HG02870 (cell line): ENCODE measurements around the gene PSD2.
A peak's percentile ranks its signal among the peaks of the same experiment; 100 is the strongest.

Experiments used
- ATAC-seq: cut with Tn5 transposase; IDR thresholded peaks from one replicate; pipeline ENCODE4 v1.9.1; 2021; ENCODE audit warnings: mild to moderate bottlenecking, moderate library complexity; ENCODE audit not compliant: unreplicated experiment

The PSD2 gene

DNA sequence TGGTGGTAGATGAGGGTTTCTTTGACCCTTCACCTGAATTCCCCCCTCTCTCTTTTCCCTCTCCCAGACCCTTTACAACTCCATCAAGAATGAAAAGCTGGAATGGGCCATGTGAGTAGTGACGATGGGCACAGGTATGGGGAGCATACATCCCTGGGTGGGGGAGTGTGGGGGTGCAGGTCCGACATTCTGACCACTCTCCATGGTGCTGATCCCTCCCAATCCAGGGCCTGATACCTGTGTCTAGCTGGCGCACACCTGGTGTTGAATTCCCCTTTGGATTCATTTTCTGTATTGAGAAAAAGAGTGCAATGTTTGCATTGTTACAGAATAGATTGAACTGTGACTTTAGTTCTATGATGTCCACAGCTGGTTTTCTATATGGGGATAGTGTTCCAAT is 40.0 kb downstream of the PSD2 start:
- ATAC-seq, result no peak

DNA sequence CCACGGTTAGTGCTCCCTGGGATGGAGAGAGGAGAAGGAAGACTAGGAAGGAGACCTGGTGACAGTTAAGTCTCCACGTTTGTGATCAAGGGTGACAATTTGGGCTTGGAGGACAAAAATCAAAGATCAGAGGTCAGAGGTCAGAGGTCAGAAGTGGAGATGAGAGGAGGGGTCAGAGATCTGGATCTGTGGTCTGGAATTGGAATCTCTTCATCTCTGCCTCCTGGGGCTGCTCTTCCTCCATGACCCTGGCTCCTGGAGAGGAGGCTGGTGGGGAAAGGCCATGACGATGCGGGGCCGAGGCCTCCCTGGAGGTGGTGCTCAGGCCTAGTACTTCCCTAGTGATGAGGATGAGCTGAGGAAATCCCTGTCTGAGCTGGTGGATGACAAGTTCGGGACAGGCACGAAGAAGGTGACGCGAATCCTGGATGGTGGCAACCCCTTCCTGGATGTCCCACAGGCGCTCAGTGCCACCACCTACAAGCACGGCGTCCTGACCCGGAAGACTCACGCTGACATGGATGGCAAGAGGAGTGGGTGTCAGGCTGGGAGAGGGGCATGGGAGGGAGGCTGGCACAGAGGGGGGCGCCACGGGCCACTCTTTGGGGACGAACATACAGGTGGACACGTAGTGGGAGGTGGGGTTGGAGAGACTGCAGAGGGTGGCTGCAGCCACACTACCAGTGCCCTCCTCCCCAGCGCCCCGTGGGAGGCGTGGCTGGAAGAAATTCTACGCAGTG is 41.0 kb downstream of the PSD2 start:
- ATAC-seq, result no peak

DNA sequence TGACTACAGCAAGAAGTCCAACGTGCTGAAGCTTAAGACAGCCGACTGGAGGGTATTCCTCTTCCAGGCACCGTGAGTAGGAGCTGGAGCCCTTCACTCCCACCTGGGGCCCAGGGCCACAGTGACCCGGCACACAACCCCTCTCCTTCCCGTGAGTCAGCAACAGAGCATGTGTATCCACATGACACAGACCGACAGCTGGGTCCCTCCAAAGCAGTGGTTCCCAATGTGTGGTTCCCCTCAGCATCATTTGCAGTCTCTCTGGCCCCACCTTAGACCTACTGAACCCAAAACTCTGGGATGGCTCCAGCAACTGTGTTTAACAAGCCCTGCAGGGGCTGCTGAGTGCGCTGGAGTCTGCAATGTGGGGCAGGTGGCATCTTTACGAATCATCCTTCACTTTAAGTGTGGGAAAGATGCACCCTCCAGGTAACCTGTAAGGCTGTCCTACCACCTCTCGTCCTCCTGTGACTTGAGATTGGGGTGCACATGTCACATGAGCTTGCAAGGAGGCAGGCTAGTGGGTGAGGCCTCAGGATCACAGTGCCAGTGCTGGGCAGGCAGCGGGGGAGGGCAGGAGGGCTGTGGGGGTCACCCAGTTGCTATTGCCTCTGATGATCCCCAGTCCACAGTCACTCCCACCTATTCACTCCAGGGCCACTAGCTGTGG is 42.2 kb downstream of the PSD2 start:
- no peak for ATAC-seq

DNA sequence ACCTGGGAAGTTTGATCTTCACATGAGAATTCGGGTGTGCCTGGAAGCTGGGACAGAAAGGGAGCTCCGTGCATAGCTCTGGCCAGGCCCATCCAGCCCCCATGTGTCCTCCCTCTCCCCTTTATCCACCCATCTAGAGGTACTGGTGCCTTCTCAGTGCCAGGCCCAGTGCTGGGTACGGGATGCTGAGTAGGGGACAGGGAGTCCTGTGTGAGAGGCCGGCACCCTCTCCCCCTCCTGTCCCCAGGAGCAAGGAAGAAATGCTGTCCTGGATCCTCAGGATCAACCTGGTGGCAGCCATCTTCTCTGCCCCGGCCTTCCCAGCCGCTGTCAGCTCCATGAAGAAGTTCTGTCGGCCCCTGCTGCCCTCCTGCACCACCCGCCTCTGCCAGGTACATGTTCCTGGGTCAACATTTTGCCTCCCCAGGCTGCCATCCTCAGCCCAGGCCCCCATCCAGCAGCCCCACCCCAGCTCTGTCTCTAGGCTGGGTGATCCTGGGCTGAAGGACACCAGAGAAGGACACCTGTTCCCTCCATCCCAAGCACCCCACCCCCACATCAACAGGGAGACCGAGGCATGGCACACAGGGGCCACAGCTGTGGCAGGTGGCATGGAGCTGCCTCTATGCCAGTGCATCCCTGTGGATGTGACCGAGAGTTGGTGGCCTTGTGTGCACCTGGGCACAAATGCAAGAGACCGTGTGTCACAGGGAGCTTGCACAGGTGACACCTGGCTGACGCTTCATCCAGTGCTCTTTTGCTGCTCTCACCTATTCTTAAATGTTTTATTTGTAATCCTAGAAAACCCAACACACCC is 43.0 kb downstream of the PSD2 start:
- ATAC-seq, result no peak

DNA sequence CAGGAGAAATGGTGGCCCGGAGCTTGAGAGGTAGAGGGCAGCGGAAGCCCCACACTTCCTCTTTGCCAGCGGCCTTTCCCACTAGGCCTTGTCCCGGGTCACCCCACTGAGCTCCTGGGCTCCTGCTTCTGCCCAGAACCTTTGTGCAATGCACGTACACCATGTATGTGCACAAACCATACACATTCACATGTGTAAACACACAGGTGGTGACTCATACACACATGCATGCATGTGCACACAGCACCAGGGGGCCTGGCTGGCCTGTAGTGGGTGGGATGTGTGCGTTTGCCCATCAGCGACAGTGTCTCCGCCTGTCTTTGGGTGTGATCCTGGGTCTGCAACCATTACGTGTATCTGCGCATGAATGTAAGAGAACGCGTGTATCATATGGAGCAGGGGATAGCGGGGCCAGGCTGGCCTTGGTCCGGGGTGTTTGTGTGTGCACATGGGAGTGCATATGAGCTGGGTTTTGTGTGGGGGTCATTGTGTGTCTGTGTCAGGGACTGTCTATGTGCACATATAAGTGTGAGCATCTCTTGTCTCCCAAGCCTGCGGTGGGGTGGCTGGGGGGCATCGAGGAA is 43.7 kb downstream of the PSD2 start:
- no peak for ATAC-seq

DNA sequence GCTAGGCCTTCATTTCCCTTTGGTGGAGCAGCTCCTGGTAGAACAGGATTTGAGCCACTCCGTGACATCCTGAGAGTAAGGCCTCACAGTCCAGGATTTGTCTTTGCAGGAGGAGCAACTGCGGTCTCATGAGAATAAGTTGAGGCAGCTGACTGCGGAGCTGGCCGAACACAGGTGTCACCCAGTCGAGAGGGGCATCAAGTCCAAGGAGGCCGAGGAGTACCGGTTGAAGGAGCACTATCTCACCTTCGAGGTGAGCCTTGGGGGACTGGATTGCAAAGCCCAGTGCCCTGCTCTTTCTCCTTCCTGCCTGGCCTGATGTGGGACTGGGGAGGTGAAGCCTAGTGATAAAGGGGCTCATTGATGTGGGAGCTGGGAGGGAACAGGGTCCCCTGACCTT is 44.3 kb downstream of the PSD2 start:
- no peak for ATAC-seq

DNA sequence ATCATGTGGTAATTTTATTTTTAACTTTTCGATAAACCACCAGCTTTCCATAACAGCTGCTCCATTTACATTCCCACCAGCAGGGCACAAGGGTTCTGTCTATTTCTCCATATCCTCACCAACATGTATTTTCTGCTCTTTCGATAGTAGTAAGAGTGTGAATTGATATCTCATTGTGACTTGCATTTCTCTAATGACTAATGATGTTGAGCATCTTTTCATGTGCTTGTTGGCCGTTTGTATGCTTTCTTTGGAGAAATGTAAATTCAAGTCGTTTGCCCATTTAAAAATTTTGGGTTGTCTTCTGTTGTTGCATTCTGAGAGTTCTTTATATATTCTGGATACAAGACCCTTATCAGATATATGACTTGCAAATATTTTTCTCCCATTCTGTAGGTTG is 45.9 kb downstream of the PSD2 start:
- ATAC-seq, result no peak

DNA sequence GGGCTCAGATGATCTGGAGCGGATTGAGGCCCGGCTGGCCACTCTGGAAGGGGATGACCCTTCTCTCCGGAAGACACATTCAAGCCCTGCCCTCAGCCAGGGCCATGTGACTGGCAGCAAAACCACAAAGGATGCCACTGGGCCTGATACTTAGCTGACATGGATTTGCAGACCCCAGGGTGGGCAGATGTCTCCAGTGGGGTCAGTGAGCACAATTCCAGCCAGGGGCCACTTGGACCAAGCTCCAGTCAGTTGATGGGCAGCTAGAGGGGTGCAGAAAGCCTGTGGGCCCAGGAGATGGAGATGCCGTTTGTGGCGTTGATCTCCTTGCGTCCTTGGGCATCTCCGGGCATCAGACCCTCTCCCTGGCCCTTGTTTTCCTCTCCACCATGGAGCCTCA is 46.7 kb downstream of the PSD2 start:
- no peak for ATAC-seq

DNA sequence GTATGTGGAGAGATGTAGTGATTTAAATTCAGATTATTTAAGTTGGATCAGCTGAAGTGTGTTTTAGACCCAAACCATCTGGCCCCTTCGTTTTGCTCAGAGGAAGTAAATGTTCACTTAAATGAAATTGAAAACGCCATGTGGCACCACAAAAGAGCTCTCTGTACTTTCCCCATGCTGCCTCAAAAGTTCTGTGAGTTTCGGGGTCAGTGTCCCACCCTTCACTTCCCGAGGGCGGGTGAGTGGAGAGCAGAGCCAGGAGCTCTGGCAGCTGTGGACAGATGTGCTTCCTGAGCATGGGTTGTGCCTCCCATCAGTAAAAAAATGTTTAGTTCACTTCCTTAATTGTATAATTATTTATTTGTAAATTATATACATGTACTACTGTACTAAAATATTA is 48.4 kb downstream of the PSD2 start:
- no peak for ATAC-seq

DNA sequence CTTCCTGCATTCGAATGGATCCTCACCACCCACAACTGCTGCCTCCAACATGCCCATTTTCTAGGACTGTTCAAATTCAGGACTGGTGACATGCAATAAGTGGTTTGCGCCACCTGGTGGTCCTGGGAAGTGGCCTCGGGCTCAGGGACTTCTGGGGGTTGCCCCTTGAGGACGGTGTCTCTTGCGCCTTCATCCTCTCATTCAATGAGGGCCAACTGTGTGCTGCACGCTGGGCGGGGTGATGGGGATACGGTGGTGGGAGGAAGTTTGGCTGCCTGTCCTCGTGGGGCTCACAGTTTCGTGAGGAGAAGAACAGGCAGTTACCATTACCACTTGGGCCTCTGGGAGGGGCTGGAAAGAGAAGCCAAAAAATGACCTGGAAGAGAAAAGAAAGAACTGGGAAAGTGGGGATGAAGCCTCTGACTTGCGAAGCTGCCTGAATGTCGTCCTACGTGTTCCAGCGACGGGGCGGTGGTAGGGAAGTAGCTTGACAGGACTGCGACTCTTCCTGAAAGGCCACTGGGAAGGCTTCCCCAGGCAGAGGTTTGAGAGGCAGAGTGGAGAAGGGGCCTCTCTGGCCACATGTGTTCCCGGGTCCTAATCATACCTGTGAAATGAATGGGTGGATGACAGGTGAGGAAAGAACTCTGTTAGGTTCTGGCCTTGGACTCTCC is 49.0 kb downstream of the PSD2 start:
- ATAC-seq, result no peak

DNA sequence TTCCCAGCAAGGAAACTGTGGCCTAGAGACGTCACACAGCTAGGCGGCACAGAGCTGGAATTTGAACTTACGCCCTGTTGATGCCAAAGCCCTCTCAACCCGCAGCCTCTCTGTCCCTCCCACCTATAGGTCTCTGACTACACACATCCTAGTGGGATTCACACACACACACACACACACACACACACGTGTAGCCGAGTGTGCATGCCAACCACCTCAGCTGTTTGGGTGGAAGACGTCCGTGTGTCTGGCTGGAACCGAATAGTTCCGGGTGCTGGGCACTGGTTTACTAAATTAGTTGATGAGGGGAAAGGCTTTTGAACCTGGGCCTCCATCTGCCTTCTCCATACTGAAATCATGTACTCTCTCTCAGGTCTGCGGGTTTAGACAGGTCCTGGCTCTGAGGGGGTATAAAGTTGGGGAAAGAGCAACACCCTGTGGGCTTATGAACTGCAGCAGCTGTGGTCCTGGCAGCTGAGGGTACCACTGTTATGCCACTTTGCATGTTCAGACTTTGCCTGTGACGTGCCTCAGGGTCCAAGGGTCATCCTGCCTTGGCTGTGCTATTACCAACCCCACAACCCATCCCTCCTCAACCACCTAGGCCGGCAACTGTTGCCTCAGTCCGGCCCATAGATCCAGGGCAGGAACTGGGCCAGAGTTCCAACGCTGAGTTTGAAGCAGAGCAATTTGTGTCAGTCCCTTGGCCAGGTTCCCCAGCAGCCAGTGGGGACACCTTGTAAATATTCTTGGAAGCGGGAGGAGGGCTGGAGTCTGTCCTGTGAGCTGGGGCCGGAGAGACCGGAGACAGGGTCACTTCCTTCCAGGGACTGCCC is 50.5 kb downstream of the PSD2 start:
- ATAC-seq, result no peak

DNA sequence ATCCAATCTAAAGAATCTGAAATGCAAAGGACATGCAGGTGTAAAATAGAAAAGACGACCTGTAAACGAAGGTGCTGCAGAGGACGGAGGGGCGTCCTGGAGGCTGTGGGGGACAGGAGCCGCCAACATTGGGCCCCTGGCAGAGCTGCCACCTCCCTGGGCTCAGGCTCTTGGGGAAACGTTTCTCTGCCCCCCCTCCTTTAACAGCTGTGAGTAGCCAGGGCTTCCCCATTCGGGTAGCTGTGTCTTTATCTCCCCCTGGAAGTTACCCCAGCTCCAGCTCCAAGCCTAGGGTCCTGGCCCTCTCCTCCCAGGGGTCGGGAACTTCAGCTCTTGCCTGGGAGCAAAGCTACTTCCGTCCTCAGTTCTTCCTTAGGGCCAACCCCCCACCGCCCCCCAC is 51.5 kb downstream of the PSD2 start:
- no peak for ATAC-seq

DNA sequence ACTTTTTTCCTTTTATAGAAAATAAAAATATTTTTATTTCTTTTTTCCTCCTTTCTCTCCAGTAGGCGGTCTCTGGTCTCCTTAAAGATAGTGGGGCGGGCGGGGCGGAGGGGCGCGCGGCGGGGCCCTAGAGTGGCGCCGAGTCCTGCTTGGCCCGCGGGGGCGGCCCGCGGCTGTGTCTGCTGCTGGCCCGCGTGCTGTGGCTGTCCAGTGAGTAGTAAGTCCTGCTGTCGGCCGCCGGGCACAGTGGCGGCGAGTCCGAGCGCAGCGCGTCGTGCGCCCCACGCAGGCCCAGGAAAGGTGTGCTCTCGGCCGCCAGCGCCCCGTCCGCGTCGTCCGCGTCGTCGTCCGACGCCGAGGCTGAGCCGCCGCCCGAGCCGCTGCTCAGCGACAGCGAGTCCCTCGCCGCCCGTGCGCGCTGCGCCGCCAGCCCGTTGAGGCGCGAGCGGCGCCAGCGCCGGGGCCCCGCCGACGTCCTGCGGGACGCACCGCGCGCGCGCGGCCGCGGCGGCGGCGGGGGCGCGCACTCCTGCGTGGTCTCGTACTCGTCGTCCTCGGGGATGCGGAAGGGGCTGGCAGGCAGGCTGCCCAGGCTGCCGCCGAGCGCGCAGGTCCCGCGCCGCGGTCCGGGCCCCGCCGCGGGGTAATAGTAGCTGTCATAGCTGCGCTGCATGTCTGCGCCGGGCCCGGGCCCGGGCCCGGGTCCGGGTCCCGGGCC is 52.3 kb downstream of the PSD2 start:
- peak; percentile 63 for ATAC-seq

DNA sequence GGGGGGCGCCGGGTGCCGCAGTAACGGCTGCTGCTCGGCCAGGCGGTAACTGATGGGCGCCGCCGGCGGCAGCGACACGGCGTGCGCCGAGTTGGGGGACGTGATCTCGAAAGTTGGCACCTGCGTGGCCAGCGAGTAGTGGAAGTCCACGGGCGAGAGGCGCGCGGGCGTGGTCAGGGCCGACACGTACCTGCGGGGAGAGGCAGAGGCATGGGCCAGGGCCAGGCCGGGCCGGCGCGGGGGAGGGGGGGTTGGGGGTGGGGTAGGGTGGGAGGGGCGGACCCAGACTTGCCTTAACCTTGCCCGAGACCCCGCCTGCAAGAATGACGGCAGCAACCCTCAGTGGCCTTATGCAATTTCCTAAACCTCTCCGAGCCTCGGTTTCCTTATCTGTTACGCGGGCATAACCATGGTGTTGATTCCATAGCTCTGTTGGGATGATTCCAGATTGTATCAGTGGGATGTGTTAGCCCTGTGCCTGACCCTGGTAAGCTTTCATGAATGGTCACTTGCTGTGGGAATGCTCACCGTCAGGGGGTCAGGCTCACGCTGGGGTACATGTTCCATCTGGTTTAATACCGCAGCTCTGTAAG is 53.0 kb downstream of the PSD2 start:
- ATAC-seq, result peak; percentile 11

DNA sequence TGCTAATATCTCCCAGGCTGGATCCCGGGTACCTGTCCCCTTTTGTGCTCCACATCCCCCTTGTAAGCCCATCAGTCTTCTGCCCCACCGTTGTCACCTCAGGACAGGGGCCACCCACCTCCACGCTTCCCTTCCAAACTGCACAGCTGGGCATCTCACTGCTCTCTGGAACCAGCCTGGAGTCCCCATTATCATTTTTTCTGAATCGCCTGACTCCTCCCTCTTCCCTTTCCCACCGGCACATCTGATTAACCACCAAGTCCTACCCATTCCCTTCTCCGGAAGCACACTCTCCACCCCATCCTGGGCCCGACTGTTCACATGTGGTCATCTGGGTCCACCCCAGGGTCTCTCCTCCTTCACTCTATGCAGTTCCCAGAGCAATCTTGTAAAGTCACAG is 53.9 kb downstream of the PSD2 start:
- no peak for ATAC-seq

DNA sequence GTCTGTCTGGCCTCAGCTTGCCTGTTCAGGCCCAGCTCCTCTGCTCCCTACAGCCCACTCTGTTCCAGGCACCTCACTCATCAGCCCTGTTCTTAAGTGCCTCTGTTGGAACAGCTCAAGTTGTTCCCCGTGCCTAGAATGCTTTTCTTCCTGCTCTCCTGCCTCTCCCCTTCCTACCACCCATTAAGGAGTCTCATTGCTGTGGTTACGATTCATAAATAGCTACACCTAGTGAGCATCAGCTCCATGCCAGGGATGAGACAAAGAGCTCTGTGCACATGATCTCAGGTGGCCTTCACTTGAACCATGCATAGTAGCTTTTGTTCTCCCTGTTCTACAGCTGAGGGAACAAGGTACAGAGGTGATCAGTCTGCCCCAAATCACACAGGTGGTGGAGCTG is 54.3 kb downstream of the PSD2 start:
- ATAC-seq, result no peak

DNA sequence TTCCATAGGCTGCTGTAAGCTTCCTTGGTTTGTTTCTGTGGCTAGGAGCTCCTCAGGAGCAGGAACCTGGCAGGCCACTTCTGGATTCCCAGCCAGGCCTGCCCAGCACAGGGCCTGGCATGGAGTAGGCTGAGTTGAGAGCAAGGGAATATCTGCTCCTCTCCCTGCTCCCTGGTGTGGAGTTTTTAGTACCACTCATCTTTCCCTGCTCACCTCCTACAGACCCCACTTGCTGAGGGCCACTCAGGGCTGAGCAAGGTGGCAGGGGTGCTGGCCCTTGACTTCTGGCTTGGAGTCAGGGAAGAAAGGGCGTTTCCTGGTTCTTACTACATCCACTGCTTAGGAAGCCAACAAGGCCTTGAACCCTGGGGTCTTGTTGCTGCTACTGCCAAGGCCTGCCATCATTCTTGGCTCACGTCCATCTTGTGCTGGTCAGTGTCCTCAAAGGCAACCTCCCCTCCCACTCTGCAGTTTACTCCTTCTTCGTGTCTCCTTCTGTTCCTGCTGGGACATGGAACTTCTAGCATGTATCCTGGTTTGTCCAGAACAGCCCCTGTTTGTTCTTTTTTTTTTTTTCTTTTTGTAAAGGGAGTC is 54.9 kb downstream of the PSD2 start:
- ATAC-seq, result no peak

DNA sequence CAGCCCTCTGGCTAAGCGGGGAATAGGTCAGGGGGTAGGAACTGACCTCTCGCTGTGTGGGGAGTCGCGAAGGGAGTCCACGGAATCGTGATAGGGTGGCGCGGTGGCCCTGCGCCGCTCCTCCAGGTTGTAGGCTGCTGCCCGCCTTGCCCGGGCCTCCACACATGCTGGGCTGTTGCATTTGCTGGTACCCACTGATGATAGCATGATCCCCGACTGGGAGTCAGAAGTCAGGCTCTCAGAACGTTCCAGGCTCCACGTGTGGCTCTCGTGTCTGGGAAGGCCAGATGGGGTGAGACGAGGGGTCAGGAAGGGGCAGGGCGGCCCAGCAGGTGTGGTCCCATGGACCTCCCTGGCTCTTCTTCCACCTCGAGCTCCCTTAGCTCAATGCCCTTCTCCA is 56.0 kb downstream of the PSD2 start:
- no peak for ATAC-seq

DNA sequence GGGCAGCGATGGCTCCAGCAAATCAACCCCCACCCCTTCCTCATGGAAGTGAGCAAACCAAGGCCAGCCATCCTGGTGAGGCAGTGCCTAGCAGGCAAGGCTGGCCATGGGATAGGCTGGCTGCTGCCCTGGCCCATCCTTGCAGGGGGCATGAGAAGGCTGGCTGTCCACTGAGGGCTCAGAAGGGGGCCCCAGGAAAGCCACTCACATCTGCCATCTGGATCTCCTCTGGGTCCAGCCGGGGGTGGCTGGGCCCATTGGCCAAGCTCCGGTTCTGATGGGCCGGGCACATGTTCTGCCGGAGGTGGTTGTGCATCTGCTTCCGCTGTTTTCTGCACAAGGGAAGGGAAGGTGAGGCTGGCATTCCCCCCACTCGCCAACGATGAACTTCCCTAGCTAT is 57.1 kb downstream of the PSD2 start:
- no peak for ATAC-seq
